Measurements from ENCODE around the gene PI4KA. TPM values are rescaled to one million over a fixed set of nuclear protein-coding genes. Genes with fewer than 3 reads are reported as not detected.
"Not testable (repeated sequence)": the region's sequence is repeated elsewhere in the genome, so short reads cannot be mapped to it uniquely, and the experiment has no call there.

Gene PI4KA
- polyA plus RNA-seq, 1 of the 3 experiments (the other 2 are of a cell fraction), result 30.0 TPM

DNA sequence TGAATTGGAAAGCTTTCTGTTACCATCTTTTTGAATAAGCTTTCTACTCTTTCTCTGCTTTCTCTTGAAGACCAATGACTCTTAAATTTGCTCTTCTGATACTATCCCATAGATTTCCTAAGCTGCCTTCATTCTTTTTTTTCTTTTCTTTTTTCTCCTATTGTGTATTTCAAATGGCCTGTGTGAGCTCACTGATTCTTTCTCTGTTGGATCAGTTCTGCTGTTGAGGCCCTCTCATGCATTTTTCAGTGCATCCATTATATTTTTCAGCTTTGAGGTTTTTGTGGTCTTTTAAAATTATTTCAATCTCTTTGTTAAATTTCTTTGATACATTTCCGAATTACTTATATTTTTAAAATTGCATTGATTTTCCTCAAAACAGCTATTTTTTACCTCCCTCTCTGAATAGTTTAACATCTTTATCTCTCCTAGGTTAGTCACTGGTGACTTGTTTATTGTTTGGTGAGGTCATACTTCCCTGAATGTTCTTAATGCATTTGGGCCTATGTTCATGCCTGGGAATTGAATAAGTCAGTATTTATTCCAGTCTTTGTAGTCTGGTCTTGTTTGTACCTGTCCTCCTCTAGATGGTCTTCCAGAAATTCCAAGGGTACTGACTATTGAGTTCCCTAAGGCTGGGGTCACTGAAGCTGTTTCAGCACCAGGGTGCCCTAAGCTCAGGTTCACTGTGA is 195.3 kb downstream of the PI4KA start (continued):
- no peak for TF ChIP-seq RCOR1 (IDR thresholded peaks at IDR 0.05; ENCODE audit: low read length)
- TF ChIP-seq RXRA (IDR thresholded peaks at IDR 0.05; ENCODE audit: borderline replicate concordance, low read depth), result no peak
- no peak for TF ChIP-seq YY1 (IDR thresholded peaks at IDR 0.05; ENCODE audit: low read depth)
- no peak for TF ChIP-seq NRF1 (IDR thresholded peaks at IDR 0.05; ENCODE audit: low read depth, low read length)
- TF ChIP-seq, protein P1, sequence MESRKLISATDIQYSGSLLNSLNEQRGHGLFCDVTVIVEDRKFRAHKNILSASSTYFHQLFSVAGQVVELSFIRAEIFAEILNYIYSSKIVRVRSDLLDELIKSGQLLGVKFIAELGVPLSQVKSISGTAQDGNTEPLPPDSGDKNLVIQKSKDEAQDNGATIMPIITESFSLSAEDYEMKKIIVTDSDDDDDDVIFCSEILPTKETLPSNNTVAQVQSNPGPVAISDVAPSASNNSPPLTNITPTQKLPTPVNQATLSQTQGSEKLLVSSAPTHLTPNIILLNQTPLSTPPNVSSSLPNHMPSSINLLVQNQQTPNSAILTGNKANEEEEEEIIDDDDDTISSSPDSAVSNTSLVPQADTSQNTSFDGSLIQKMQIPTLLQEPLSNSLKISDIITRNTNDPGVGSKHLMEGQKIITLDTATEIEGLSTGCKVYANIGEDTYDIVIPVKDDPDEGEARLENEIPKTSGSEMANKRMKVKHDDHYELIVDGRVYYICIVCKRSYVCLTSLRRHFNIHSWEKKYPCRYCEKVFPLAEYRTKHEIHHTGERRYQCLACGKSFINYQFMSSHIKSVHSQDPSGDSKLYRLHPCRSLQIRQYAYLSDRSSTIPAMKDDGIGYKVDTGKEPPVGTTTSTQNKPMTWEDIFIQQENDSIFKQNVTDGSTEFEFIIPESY (IDR thresholded peaks at IDR 0.05; ENCODE audit: borderline replicate concordance, low read depth), result no peak
- TF ChIP-seq, protein P2, sequence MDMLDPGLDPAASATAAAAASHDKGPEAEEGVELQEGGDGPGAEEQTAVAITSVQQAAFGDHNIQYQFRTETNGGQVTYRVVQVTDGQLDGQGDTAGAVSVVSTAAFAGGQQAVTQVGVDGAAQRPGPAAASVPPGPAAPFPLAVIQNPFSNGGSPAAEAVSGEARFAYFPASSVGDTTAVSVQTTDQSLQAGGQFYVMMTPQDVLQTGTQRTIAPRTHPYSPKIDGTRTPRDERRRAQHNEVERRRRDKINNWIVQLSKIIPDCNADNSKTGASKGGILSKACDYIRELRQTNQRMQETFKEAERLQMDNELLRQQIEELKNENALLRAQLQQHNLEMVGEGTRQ (IDR thresholded peaks at IDR 0.05; ENCODE audit: borderline replicate concordance, low read depth, low read length), result no peak
- TF ChIP-seq TCF12 (IDR thresholded peaks at IDR 0.05), result no peak

DNA sequence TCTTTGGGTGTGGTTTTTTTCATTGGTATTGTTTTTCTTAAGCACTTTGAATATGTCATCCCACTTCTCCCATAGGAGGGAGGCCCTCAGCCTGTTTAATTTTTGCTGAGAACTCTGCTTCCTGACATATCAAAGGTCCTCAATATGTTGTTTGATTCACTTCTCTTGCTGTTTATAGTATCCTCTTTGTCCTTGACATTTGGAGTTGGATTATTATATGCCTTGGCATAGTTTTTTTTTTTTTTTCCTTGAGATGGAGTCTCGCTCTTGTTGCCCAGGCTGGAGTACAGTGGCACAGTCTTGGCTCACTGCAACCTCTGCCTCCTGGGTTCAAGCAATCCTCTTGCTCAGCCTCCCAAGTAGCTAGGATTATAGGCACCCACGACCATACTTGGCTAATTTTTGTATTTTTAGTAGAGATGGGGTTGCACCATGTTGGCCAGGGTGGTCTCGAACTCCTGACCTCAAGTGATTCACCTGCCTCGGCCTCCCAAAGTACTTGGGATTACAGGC is 196.0 kb downstream of the PI4KA start:
- H3K9me2 ChIP-seq; H3F3A ChIP-seq (replicated peaks; ENCODE audit: insufficient read depth); H4K20me1 ChIP-seq (ENCODE audit: insufficient read depth); H3K4me1 ChIP-seq (ENCODE audit: control insufficient read depth in 1 of 2, insufficient read depth in 2 of 2, low read depth in 1 of 2, low read length in 1 of 2); H3K4me2 ChIP-seq; H3K9me3 ChIP-seq; DNase-seq; H2AFZ ChIP-seq (ENCODE audit: low read depth); H3K36me3 ChIP-seq (replicated peaks in 1 of 2; ENCODE audit: control insufficient read depth in 1 of 2, insufficient read depth in 2 of 2, low read length in 1 of 2); H3K79me2 ChIP-seq (ENCODE audit: insufficient read depth); H3K4me3 ChIP-seq (ENCODE audit: low read depth in 2 of 2, low read length in 1 of 2); H3K9ac ChIP-seq; POLR2A ChIA-PET; H3K27ac ChIP-seq (ENCODE audit: low read depth in 2 of 2, low read length in 1 of 2): not testable (repeated sequence)
- CTCF ChIA-PET, result interaction anchor here (0.6 kb wide), 2 partner anchors 91 to 99 kb away, joined by 3 read pairs; no protein-coding TSS in a partner anchor
- WGBS (ENCODE audit: low lambda C conversion rate), result 23% methylated on average over 2 of the region's 4 CpGs
- H3K27me3 ChIP-seq (ENCODE audit: insufficient read depth), result peaks cover 15% of the 10 kb centered on the region; the same call in 1 of the 2 replicates

DNA sequence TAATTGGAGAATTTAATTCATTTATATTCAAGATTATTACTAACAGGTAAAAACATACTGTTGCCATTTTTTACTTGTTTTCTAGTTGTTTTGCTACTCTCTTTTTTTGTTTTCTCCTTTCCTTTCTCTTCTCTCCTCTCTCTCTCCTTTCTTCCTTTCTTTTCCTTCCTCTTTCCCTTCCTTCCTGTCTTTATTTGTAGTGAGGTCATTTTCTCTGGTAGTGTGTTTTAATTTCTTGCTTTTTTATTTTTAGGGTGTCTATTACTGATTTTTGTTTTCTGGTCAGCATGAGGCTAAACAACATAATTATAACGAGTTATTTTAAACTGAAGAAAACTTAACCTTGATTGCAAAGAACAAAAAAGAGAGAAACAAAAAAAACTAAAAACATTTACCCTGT is 197.1 kb downstream of the PI4KA start:
- no peaks in the 10 kb centered on the region for H3K9me2 ChIP-seq
- no peaks in the 10 kb centered on the region for H3K36me3 ChIP-seq (replicated peaks in 1 of 2; ENCODE audit: control insufficient read depth in 1 of 2, insufficient read depth in 2 of 2, low read length in 1 of 2)
- no peaks in the 10 kb centered on the region for H3K4me1 ChIP-seq (ENCODE audit: control insufficient read depth in 1 of 2, insufficient read depth in 2 of 2, low read depth in 1 of 2, low read length in 1 of 2)
- H3K27ac ChIP-seq (ENCODE audit: low read depth in 2 of 2, low read length in 1 of 2), result no peak overlapping the region
- no peak overlapping the region for H2AFZ ChIP-seq (ENCODE audit: low read depth)
- no peaks in the 10 kb centered on the region for H3K79me2 ChIP-seq (ENCODE audit: insufficient read depth)
- WGBS (ENCODE audit: low lambda C conversion rate), result 65% methylated on average over 1 of the region's 1 CpG
- no peak overlapping the region for H3K9ac ChIP-seq
- no peak overlapping the region for H3K4me3 ChIP-seq (ENCODE audit: low read depth in 2 of 2, low read length in 1 of 2)
- DNase-seq, result no peak
- ChIA-PET CTCF (no interaction called here), POLR2A (no interaction called here)
- H3K27me3 ChIP-seq (ENCODE audit: insufficient read depth), result peaks cover 15% of the 10 kb centered on the region; the same call in 1 of the 2 replicates
- TF ChIP-seq SMC3 (IDR thresholded peaks at IDR 0.05; ENCODE audit: low read depth, low read length) (no peak), RAD21 (IDR thresholded peaks at IDR 0.05; ENCODE audit: low read length) (no peak), RCOR1 (IDR thresholded peaks at IDR 0.05; ENCODE audit: low read length) (no peak)
- H4K20me1 ChIP-seq (ENCODE audit: insufficient read depth), result no peaks in the 10 kb centered on the region
- H3K9me3 ChIP-seq, result no peaks in the 10 kb centered on the region
- H3F3A ChIP-seq (replicated peaks; ENCODE audit: insufficient read depth), result no peaks in the 10 kb centered on the region
- H3K4me2 ChIP-seq, result no peak overlapping the region

All from SK-N-SH (cell line).